ENCODE data around the gene SLC5A9.
"Not testable (repeated sequence)": the region's sequence is repeated elsewhere in the genome, so short reads cannot be mapped to it uniquely, and the experiment has no call there.

The SLC5A9 gene

DNA sequence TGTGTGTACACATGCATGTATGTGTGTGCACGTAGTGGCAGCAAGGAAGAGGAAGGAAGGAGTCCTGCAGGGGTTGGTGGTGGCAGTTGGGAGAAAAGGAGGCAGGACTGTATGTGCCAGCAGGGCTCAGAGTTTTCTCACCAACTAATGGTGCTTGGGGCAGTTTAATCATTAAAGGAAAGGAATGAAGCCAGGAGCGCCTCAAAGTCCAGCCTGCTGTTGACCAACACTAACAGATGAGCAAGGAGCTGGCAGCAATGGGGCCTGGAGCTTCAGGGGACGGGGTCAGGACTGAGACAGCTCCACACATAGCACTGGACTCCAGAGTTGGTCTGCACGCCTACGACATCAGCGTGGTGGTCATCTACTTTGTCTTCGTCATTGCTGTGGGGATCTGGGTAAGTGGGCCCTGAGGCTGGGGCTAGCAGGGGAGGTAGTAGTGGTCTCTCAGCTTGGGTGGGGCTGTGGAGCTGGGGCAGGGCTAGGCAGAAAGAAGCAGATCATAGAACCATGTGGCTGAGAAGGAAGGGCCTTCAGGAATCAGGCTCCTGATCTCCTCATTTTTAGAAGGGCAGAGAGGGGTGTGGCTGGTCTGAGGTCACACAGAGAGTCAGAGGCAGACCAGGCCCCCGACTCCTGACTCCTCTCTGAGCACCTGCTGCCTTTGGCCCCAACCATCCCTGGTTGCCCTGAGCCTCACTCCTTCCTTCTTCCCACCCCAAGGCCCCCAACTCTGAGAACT lies at the start of gene SLC5A9:
Gene SLC5A9, plus strand, starts transcription at position 216 of the 742 bp plus-strand sequence. Its CDS starts 21 bp downstream, at position 237.
- no peak for DNase-seq (ENCODE audit: low spot score)

- no peak for DNase-seq (ENCODE audit: low spot score)
These were observed 47.4 kb upstream of the SLC5A9 start for GRCh38 chr1:48175116-48175515.

- no peak for DNase-seq (ENCODE audit: low spot score)
These were observed 45.3 kb upstream of the SLC5A9 start for GRCh38 chr1:48177257-48177656.

GRCh38 chr1:48181669-48182367 lies 40.7 kb upstream of the SLC5A9 start:
- no peak for DNase-seq (ENCODE audit: low spot score)

DNA sequence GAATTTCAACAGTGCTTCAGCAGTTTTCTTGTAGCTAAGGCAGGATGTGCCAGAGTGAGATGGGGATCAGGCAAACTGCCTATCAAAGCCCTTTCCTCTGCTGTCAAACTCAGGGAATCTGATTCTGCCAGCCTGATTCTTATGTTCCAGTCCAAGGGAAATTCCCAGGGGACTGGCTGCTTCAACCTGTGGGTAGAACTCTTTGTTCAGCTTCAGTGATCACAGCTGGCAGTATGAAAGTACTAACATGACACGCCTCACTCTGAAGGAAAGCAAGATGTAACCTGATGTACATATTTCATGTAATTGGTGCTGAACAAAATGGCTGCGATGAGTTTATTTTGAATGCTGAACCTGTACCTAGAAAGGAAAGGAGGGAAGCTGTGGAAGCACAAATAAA lies 40.1 kb upstream of the SLC5A9 start:
- no peak for DNase-seq (ENCODE audit: low spot score)

- DNase-seq (ENCODE audit: low spot score), result no peak
These were observed 36.1 kb upstream of the SLC5A9 start for GRCh38 chr1:48186306-48186839.

GRCh38 chr1:48187969-48188563 lies 34.5 kb upstream of the SLC5A9 start:
- no peak for DNase-seq (ENCODE audit: low spot score)

- no peak for DNase-seq (ENCODE audit: low spot score)
These were observed 31.6 kb upstream of the SLC5A9 start for GRCh38 chr1:48190881-48191280.

DNA sequence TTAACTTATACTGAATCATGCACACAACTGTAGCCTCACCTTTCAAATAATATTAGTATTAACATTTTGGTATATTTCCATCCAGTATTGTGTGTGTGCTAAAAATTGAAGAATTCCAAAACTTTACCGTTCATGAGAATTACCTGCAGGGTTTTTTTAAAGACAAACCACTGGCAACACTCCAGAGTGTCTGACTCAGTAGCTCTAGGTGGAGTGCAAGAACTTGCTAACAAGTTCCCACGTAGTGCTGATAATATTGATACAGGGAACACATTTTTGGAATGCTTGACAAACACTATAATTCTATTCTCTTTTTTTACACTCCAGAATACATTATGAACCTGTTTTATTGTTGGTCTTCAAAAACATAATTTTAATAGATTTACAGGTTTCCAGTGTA lies 27.7 kb upstream of the SLC5A9 start:
- DNase-seq (ENCODE audit: low spot score), result no peak

DNA sequence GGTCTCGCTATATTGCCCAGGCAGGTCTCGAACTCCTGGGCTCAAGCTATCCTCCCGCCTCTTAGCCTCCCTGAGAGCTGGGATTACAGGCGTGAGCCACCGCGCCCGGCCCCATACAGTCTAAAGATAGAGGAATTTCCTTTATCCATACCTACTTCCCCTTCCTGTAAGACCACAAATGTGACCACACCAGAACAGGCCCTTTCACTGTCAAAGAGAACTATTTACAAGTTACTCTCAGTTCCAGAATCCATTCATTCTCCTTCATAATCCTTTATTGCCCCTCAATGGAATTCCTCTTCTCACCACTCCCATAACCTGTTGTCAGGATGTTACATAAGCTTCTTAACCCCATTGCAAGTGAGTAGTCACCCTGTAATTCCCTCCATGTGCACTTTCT lies 26.3 kb upstream of the SLC5A9 start:
- DNase-seq (ENCODE audit: low spot score), result no peak

DNA sequence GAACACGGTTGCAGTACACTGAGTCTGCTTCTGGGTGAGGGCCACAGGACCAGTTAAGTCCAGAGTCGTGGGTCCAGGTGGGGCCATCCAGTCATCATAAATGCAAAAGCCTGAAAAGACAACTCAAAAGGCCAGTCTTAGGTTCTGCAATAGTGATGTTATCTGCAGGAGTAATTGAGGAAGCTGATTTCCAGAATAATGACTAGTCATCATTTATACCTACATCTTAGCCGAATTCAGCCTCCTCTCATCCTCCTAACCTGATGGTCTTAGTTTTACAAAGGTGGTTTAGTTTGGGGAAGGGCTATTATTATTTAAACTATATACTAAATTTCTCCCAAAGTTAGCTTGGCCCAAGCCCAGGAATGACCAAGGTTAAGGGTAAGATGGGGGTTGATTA lies 23.5 kb upstream of the SLC5A9 start:
- DNase-seq (ENCODE audit: low spot score), result no peak

- no peak for DNase-seq (ENCODE audit: low spot score)
These were observed 22.2 kb upstream of the SLC5A9 start for GRCh38 chr1:48200166-48200900.

- DNase-seq (ENCODE audit: low spot score), result peak; percentile 65
These were observed 20.3 kb upstream of the SLC5A9 start for GRCh38 chr1:48202030-48202752.

- peak; percentile 58 for DNase-seq (ENCODE audit: low spot score)
These were observed 19.1 kb upstream of the SLC5A9 start for GRCh38 chr1:48203287-48203900.

DNA sequence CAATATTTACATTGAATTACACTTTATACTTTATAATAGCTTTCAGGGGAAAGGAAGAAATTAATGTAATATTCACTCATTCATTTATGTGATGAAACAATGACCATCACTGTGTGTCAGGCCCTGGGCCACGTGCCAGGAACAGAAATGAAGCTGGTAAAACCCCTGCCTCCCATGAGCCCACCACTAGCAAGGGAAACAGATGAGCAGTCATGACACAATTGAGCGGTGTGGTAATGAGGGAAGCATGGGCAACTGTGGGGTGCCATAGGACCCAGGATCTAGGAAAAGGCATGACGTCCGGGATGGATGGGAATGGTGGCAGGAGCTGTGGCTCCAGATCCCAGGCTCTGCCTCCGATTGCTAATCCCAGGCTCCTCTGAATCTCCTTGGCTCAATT lies 17.0 kb upstream of the SLC5A9 start:
- no peak for DNase-seq (ENCODE audit: low spot score)

GRCh38 chr1:48206371-48206770 lies 16.1 kb upstream of the SLC5A9 start:
- no peak for DNase-seq (ENCODE audit: low spot score)

GRCh38 chr1:48207131-48207530 lies 15.4 kb upstream of the SLC5A9 start:
- DNase-seq (ENCODE audit: low spot score), result no peak

DNA sequence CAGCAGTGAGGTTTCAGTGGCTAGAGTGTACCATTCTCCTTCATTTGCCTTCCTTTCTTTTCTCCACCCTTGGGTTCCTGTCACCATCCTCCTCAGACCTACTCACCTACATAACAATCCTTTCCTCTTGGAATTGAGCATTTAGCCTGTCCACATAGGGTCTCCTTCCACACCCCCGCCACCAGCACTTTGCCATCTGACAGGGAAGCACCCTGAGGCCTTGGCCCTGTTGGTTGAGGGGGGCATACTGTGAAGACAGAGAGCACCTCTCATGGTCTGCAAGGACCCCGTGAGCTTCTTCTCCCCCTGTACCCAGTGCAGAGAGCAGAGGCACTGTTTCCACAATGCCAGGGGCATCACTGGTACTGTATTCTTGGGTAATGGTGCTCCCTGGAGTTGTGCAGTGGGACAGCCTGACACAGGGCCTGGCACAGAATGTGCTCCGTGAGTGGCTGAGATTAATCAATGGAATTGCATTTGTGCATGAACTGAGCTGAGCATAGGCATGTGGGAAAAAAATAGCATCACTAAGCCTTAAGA lies 14.9 kb upstream of the SLC5A9 start:
- no peak for DNase-seq (ENCODE audit: low spot score)

DNA sequence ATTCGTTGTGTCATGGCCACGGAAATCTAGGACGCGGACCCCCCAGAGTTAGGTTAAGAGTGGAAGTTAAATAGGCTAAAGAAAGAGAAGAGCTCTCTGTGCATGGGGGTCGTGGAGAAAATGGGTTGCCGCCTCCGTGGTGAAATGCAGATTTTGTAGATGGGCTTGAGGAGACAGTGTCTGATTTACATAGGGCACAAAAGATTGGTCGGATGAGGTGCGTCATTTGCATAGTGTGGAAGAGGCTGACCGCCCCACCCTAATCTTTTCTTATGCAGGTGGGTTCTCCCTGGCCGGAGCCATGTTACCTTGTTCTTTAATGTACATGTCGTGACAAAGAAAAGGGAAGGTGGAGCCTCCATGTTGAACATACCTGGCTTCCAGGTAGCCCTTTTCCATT lies 14.3 kb upstream of the SLC5A9 start:
- DNase-seq (ENCODE audit: low spot score), result no peak

DNA sequence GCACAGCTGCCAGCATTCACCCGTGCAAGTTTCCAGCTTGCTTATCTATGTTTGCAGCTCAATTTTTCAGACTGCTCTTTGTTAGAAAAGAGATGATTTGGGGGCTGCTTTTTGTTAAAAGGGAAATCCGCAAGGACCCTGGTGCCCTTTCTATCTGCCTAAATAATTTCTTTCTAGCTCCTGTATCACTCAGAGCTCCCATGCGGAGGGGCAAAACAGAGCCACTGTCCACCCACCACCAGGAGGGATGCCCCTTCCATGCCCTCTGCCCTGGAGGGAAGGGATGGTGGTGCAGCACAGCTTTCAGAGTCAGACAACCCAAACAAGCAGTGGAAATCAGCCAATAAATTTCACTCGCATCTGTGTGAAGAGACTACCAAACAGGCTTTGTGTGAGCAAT lies 13.9 kb upstream of the SLC5A9 start:
- no peak for DNase-seq (ENCODE audit: low spot score)

GRCh38 chr1:48213462-48213861 lies 9.1 kb upstream of the SLC5A9 start:
- DNase-seq (ENCODE audit: low spot score), result not testable (repeated sequence)
